ENCODE measurements around the gene NTPCR.

NTPCR gene

DNA sequence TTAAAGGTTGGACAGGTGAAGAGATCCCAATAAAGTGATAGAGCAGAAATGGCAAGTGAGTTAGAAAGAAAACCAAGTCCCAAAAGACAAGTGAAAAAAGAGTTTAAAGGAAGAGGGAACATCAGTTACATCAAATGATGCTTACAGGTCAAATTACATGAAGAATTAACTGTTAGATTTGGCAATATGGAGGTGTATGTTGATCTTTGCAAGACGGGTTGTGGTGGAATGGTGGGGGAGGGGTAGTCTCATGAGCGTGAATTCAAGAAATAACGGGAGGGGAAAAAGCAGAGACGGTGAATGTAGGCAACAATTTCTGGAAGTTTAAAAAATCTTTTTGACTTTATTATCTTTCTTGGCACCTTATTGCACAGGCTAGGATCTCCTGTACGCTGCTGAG, 76.6 kb downstream of the NTPCR start:
- TF ChIP-seq ZNF776 (tag by site-specific recombination; IDR thresholded peaks at IDR 0.05; ENCODE audit: borderline replicate concordance), result 0 out of 2 replicates have a peak, but pooled peaks have one; percentile 17
- TF ChIP-seq REPIN1 (tag by site-specific recombination; IDR thresholded peaks at IDR 0.05; ENCODE audit: low read depth), result no peak
- POLR2A ChIA-PET, result no interaction called here
- peaks cover 0 to 12% of the 10 kb centered on the region in 2 experiments; a peak in 1 of 3 replicates for H3K36me3 ChIP-seq (ENCODE audit: control insufficient read depth in 2 of 2, insufficient read depth in 1 of 2, low read length in 2 of 2)
- no peaks in the 10 kb centered on the region for H3K9me3 ChIP-seq (ENCODE audit: control insufficient read depth, insufficient read depth, low read depth, low read length)
- CTCF ChIA-PET, result interaction anchor here (0.9 to 1.8 kb wide), 2 partner anchors 11 to 146 kb away, joined by 4 read pairs; no protein-coding TSS in a partner anchor
- no peak overlapping the region for H3K27ac ChIP-seq (ENCODE audit: extremely low read depth, low read depth, low read length)
- no peaks in the 10 kb centered on the region for H3K4me1 ChIP-seq (ENCODE audit: control insufficient read depth, insufficient read depth, low read length)
- no peak overlapping the region for H3K4me3 ChIP-seq (ENCODE audit: low read depth, low read length)

DNA sequence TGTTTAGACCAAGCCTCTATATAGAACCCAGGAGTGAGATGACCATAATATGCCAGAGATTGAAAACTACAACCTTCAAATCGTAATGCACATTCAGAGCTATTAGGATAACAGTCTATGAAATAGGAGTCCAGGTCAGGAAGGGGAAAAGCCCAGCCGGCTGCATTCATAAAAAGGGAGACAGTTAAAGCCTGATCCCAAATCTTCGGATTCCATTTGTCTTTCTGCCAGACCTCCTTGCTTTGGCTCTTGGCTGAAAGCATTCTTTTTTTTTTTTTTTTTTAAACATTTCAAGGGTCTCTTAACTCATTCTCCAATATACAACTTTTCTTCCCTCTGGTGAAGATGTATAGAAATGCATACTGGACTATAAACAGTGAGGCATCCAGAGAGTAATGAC, 81.1 kb downstream of the NTPCR start:
- no peaks in the 10 kb centered on the region for H3K9me3 ChIP-seq (ENCODE audit: control insufficient read depth, insufficient read depth, low read depth, low read length)
- CTCF ChIA-PET, result no interaction called here
- POLR2A ChIA-PET, result no interaction called here
- no peaks in the 10 kb centered on the region for H3K4me1 ChIP-seq (ENCODE audit: control insufficient read depth, insufficient read depth, low read length)
- no peak overlapping the region for H3K27ac ChIP-seq (ENCODE audit: extremely low read depth, low read depth, low read length)
- H3K36me3 ChIP-seq (ENCODE audit: control insufficient read depth in 2 of 2, insufficient read depth in 1 of 2, low read length in 2 of 2), result no peaks in the 10 kb centered on the region
- H3K4me3 ChIP-seq (ENCODE audit: low read depth, low read length), result no peak overlapping the region
- TF ChIP-seq, protein P1, sequence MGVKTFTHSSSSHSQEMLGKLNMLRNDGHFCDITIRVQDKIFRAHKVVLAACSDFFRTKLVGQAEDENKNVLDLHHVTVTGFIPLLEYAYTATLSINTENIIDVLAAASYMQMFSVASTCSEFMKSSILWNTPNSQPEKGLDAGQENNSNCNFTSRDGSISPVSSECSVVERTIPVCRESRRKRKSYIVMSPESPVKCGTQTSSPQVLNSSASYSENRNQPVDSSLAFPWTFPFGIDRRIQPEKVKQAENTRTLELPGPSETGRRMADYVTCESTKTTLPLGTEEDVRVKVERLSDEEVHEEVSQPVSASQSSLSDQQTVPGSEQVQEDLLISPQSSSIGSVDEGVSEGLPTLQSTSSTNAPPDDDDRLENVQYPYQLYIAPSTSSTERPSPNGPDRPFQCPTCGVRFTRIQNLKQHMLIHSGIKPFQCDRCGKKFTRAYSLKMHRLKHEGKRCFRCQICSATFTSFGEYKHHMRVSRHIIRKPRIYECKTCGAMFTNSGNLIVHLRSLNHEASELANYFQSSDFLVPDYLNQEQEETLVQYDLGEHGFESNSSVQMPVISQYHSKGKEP (tag by site-specific recombination; IDR thresholded peaks at IDR 0.05), result no peak

DNA sequence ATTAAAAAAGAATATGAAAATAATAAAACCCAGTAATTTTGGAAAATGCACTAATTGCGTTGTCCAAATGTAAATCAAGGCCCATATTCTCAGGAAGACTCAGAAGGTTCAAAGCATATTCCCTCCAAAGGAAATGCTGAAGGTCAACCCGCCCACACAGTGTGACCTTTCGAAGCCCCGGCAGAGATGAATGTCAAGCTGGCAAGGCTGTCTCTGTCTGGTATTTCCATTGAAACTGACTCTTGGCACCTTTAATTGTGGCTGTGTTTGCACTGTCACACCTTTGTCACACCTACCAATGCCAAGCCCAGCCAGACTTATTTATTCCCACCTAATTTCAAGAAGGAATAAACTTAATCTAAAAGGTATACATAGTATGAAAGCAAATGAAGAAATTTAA, 82.5 kb downstream of the NTPCR start:
- no peak overlapping the region for H3K27ac ChIP-seq (ENCODE audit: extremely low read depth, low read depth, low read length)
- H3K4me3 ChIP-seq (ENCODE audit: low read depth, low read length), result no peak overlapping the region
- no peaks in the 10 kb centered on the region for H3K4me1 ChIP-seq (ENCODE audit: control insufficient read depth, insufficient read depth, low read length)
- H3K9me3 ChIP-seq (ENCODE audit: control insufficient read depth, insufficient read depth, low read depth, low read length), result no peaks in the 10 kb centered on the region
- ChIA-PET POLR2A (no interaction called here), CTCF (no interaction called here)
- H3K36me3 ChIP-seq (ENCODE audit: control insufficient read depth in 2 of 2, insufficient read depth in 1 of 2, low read length in 2 of 2), result no peaks in the 10 kb centered on the region
- TF ChIP-seq ZNF341 (tag by site-specific recombination; IDR thresholded peaks at IDR 0.05; ENCODE audit: low read depth), result no peak
- no peak for TF ChIP-seq ZNF426 (tag by site-specific recombination; IDR thresholded peaks at IDR 0.05)
- no peak for TF ChIP-seq BCL11A (tag by site-specific recombination; IDR thresholded peaks at IDR 0.05; ENCODE audit: low read depth)

DNA sequence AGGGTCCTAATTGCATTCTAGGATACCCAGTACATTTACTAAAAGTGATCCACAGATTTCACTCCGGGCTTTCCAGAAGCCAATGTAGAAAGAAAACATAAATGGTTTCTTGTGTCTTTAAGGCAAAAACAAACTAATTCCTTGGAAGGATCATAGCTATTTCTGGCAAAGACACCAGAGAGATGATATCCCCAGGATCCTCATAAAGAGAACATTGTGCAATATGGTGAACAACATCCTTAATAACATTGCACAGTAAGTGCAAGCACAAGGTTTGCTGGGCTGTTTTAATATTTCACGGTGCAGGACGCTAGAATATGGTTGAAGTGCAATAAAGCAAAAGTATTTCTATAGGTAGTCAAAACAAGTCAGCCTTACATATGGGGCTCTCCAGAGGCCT, 83.0 kb downstream of the NTPCR start:
- ChIA-PET CTCF (no interaction called here), POLR2A (no interaction called here)
- H3K4me3 ChIP-seq (ENCODE audit: low read depth, low read length), result no peak overlapping the region
- H3K9me3 ChIP-seq (ENCODE audit: control insufficient read depth, insufficient read depth, low read depth, low read length), result no peaks in the 10 kb centered on the region
- no peak for TF ChIP-seq ZXDB (tag by site-specific recombination; IDR thresholded peaks at IDR 0.05)
- no peak for TF ChIP-seq ZNF146 (tag by site-specific recombination; IDR thresholded peaks at IDR 0.05)
- TF ChIP-seq, protein P2, sequence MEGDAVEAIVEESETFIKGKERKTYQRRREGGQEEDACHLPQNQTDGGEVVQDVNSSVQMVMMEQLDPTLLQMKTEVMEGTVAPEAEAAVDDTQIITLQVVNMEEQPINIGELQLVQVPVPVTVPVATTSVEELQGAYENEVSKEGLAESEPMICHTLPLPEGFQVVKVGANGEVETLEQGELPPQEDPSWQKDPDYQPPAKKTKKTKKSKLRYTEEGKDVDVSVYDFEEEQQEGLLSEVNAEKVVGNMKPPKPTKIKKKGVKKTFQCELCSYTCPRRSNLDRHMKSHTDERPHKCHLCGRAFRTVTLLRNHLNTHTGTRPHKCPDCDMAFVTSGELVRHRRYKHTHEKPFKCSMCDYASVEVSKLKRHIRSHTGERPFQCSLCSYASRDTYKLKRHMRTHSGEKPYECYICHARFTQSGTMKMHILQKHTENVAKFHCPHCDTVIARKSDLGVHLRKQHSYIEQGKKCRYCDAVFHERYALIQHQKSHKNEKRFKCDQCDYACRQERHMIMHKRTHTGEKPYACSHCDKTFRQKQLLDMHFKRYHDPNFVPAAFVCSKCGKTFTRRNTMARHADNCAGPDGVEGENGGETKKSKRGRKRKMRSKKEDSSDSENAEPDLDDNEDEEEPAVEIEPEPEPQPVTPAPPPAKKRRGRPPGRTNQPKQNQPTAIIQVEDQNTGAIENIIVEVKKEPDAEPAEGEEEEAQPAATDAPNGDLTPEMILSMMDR (tag by site-specific recombination; IDR thresholded peaks at IDR 0.05), result no peak
- no peaks in the 10 kb centered on the region for H3K36me3 ChIP-seq (ENCODE audit: control insufficient read depth in 2 of 2, insufficient read depth in 1 of 2, low read length in 2 of 2)
- H3K27ac ChIP-seq (ENCODE audit: extremely low read depth, low read depth, low read length), result no peak overlapping the region
- H3K4me1 ChIP-seq (ENCODE audit: control insufficient read depth, insufficient read depth, low read length), result no peaks in the 10 kb centered on the region

Data from HEK293 (cell line).